ENCODE measurements around the gene FEZF2.

DNA sequence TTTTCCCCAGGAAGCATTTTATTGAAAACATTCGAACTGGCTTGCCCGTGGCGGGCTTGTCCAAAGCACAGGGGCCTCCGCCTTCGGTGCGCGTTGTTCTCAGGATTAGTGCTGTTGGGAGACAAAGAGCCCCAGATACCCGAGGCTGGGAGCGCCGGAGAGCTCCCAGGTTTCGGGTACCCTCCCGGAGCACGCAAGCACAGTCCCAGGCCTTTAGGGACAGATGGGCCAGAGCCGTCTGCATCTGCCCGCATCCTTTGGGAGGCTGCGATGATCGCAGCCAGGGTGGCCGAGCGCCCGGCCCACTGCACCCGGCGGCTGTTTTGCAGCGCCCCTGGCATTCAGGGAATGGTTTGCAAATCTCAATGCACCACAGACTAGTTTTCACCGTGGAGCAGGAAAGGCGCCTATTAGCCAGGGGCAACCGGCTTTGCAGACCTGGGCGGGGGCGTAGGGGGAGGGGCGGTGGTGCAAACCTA is 5.0 kb upstream of the FEZF2 start:
- TF ChIP-seq, protein P1, sequence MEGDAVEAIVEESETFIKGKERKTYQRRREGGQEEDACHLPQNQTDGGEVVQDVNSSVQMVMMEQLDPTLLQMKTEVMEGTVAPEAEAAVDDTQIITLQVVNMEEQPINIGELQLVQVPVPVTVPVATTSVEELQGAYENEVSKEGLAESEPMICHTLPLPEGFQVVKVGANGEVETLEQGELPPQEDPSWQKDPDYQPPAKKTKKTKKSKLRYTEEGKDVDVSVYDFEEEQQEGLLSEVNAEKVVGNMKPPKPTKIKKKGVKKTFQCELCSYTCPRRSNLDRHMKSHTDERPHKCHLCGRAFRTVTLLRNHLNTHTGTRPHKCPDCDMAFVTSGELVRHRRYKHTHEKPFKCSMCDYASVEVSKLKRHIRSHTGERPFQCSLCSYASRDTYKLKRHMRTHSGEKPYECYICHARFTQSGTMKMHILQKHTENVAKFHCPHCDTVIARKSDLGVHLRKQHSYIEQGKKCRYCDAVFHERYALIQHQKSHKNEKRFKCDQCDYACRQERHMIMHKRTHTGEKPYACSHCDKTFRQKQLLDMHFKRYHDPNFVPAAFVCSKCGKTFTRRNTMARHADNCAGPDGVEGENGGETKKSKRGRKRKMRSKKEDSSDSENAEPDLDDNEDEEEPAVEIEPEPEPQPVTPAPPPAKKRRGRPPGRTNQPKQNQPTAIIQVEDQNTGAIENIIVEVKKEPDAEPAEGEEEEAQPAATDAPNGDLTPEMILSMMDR (IDR thresholded peaks at IDR 0.05), result no peak
- no peak for TF ChIP-seq POLR2A (IDR thresholded peaks at IDR 0.05)
